ENCODE data around the gene TBC1D22A.

DNA sequence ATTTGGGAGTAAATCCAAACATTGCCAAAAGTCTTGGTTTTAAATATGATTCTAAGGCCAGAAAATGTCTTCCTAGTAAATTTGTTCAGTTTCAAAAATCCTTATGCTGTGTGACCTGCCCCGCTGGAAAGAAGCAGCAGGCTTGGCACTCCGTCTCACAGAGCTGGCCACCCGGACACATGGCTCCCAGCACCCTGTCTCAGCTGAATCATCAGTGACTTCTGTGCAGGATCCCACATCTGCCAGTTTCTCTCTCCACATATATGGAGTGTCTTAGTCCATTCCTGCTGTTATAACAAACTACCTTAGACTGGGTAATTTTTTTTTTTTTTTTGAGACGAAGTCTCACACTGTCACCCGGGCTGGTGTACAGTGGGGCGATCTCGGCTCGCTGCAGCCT lies 356.7 kb downstream of the TBC1D22A start:
- no peak for TF ChIP-seq CTCF (IDR thresholded peaks at IDR 0.05; ENCODE audit: poor library complexity)
- TF ChIP-seq EZH2 (IDR thresholded peaks at IDR 0.05; ENCODE audit: borderline replicate concordance), result no peak
- TF ChIP-seq EZH2phosphoT487 (IDR thresholded peaks at IDR 0.05; ENCODE audit: low read depth, severe bottlenecking, unreplicated experiment), result no peak
